Heart left ventricle (tissue), 13 donors: ENCODE measurements around the gene KIAA1671.

Experiments
- POLR2A ChIP-seq, 2 donors: fragments of 450-650 bp; IDR thresholded peaks; one replicate each; pipeline ENCODE4 v1.6.1; 2017; ENCODE audit warnings: antibody characterized with exemption in 2 of 2, mild to moderate bottlenecking in 2 of 2, moderate library complexity in 2 of 2
- TF ChIP-seq, protein P1 (sequence below), 12 donors: fragments of 200-600 bp; sonication (generic) in 4 of 12; IDR thresholded peaks; one replicate each; pipeline versions ENCODE4 v1.5.0 to v1.8.0; 2018 to 2022; ENCODE audit warnings: antibody characterized with exemption in 12 of 12, mild to moderate bottlenecking in 5 of 12
- donor health status: ischemic (EF 13 %, LVEDD 7.1; RV severe dilation, severe dysfunction).
- donor health status: DM: no; HTN: yes; CAD: no.
- donor health status: DM: no; HTN: no; CAD: no.
- donor health status: ischemic (EF 25% LVEDD 6.9; RV normal size, moderate dysfunction).
- donor health status: ischemic (EF 25% LVEDD 5.7; RV mildly dilated, moderate dysfunction).
- donor health status: ischemic (EF 35%, LVEDD 5.7; RV mildly dilated, moderate dysfunction).
- donor health status: nonischemic (EF 11% LVEDD 7.7; RV severe dilation, severe dysfunction).
- donor health status: DM: yes; HTN: yes; CAD: no.
- donor health status: PGD.
- donor health status: ischemic (EF 29% LVEDD 5.4; RV normal size, mild dysfunction).
- donor health status: nonischemic (EF 23%, LVEDD 6.1; RV moderate dilation, normal function).

DNA sequence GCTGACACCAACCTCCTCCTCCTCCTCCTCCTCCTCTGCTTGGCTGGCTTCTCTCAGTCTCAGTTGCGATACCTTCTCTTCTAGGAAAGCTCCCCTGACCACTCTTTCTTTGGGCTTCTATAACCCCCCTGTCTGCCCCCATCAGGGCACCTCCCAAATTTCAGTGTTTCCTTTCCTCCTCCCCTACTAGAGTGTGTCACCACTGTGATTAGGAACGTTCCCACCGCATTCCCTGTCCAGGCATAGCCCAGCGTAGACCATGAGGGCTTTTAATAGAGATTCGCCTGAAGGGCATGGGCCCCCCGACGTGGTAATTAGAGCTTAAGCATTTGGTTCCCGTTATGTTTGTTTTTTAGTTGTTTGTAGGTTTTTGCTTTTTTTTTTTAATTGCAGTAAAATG, 65.5 kb downstream of the KIAA1671 start:
- no peak for TF ChIP-seq POLR2A (IDR thresholded peaks at IDR 0.05)
- TF ChIP-seq, protein P1, sequence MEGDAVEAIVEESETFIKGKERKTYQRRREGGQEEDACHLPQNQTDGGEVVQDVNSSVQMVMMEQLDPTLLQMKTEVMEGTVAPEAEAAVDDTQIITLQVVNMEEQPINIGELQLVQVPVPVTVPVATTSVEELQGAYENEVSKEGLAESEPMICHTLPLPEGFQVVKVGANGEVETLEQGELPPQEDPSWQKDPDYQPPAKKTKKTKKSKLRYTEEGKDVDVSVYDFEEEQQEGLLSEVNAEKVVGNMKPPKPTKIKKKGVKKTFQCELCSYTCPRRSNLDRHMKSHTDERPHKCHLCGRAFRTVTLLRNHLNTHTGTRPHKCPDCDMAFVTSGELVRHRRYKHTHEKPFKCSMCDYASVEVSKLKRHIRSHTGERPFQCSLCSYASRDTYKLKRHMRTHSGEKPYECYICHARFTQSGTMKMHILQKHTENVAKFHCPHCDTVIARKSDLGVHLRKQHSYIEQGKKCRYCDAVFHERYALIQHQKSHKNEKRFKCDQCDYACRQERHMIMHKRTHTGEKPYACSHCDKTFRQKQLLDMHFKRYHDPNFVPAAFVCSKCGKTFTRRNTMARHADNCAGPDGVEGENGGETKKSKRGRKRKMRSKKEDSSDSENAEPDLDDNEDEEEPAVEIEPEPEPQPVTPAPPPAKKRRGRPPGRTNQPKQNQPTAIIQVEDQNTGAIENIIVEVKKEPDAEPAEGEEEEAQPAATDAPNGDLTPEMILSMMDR (IDR thresholded peaks at IDR 0.05) = no peak
